ENCODE data around the gene CROCC2.

The CROCC2 gene

DNA sequence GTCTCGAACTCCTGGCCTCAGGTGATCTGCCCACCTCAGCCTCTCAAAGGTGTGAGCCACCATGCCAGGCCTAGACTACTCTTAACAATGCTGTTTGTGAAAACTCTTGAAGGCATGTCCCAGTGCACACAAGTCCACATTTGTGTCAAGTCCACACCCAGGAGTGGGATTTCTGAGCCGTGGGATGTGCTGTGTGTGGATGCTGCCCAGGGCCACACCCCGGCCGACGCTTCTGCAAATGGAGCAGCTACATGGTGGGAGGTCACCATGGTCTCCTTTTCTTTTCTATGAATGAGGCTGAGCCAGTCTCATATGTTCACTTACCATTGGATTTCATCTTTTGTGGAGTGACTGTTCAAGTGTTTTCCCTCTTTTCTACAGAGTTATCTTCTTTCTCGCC is 108.1 kb downstream of the CROCC2 start:
- DNase-seq (ENCODE audit: low read depth, low spot score), result no peak

DNA sequence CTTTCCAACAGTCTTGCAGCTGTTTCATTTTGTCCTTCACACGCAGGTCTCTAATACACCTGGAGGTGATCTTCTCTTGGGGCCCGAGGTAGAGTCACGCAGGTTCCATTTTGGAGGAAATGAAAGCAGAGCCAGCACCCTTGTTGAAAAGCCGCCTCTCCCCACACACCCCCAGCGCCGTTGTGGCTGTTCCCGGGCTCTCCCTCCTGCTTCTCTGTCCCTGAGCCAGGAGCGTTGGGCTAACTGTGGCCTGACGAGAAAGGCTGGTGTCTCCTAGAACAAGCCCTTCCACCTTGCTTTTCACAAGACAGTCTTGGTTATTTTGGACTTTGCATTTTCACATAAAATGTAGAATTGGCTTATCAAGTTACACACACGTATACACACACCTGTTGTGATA is 108.6 kb downstream of the CROCC2 start:
- DNase-seq (ENCODE audit: low read depth, low spot score), result no peak

DNA sequence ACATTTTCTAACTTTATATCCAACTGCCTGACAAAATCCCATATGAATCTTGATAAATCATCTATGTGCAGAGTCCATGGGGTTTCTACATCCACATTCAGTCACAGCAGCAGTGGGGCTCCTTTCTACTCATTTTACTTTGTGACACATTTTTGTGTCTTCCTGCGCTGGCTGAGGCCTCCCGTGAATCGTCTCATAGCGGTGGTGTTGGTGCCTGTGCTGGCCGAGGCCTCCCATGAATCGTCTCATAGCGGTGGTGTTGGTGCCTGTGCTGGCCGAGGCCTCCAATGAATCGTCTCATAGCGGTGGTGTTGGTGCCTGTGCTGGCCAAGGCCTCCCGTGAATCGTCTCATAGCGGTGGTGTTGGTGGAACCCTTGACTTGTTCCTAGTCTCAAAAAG is 109.3 kb downstream of the CROCC2 start:
- DNase-seq (ENCODE audit: low read depth, low spot score), result no peak

DNA sequence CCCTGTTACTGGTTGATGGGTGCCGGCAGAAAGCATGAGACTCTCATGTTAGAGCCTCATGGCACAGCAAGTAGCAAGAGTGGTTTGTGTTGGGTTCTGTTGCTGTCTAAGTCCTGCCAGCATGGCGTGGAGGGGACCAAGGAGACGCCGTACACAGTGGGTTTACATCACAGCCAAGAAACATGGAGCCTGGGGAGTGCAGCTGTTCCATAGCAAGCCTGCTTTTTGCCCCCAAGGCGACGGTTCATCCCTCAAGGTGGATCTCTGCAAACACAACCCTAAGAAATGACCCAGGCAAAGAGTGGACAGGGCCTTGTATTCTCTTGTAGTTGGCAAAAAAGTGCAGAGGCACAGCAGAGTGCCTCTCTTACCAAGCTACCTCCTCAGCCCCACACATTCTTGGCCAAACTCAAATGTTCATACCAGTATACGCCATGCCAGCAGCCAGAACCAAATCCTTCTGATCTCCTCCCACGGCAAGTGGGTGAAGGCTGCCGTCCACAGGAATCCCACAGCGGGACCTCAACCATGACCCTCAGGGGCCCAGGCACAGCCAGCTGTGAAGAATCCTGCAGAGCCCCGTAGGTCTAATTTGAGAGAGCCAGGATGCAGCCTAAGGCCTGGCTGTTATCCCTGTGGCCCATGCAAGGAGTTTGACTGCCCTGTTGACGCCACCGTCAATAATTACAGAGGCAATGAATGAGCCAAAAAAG is 111.2 kb downstream of the CROCC2 start:
- no peak for DNase-seq (ENCODE audit: low read depth, low spot score)

DNA sequence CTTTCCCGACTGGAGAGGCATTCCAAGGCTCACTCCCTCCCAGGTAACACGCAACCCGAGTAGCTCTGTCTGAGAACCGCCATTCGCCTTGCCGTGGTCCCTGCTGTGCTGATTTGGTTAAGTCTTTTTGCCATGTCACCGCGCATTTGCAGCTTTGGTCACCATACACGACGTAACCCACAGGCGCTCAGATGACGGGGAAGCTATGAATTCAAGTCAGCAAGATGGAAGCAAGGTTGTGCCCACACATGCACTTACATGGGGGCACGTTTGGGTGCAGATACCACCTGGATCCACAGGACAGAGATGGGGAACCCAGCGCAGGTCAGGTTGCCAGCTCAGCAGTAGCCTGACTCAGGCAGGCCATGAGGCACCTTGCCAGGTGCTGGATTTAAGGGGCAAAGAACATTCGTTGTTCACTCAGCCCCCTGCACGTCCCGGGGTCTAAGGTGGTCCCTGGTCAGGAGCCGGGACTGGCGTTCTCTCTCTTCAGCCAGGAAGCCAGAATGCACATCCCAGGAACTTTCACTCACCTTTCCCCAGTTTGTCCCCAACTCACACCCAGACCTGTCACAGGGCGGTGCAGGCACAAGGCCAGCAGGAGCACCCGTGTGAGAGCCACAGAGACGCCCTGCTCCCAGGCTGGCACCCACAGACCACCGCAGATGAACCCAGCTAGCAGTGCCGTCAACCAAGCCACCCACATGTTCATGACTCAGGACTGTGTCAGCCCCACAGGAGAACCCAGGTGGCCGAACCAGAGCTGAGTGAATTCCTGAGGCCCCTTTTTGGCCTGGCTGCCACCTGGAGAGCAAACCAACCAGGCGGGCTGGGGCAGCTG is 112.1 kb downstream of the CROCC2 start:
- no peak for DNase-seq (ENCODE audit: low read depth, low spot score)

DNA sequence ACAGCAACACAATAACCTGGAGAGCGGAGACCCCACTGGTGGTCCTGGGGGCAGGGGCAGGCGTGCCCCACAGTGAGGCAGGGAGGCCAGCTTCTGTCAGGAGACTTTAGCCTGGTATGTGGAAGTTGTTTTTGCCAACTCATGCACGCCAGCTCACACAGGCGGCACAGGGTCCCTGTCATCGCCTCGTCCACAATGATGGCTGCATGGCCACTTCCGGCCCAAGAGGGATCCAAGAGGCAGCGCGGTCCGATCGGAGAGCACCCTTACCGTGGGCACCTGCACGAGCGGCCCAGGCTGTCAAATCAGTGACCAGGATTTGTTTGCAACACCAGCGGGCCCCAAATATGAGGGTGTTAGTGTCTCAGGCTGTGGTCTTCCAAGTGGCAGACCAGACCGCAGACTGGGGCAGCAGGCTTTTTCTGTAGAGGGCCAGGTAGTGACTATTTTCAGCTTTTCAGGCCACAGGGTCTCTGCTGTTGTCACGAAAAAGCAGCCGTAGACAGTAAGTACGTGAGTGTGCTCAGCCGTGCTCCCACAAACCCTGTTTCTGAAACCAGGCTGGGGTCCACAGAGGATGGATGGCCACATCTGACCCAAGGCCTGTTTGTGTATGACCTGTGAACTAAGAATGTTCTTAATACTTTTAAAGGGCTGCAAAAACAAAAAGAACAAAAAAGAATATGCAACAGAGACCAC is 113.5 kb downstream of the CROCC2 start:
- no peak for DNase-seq (ENCODE audit: low read depth, low spot score)

DNA sequence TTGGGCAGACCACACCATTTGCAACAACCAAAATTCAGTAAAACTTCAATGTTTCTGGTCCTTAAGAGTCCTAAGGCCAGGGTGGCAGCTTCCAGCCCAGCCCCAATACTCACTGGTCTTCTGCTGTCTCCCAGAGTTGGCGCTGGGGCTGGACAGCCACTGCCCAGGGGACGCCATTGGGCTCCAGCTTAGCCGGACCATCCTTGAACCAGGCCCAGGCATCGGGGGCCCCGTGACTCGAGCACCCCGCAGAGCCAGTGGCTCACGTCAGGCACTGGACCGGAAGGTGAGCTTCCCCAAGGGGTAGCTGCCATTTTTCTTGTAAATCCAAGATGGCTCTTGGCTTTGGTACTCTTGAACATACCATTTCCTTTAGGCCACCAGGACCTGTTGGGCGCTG is 114.1 kb downstream of the CROCC2 start:
- no peak for DNase-seq (ENCODE audit: low read depth, low spot score)

DNA sequence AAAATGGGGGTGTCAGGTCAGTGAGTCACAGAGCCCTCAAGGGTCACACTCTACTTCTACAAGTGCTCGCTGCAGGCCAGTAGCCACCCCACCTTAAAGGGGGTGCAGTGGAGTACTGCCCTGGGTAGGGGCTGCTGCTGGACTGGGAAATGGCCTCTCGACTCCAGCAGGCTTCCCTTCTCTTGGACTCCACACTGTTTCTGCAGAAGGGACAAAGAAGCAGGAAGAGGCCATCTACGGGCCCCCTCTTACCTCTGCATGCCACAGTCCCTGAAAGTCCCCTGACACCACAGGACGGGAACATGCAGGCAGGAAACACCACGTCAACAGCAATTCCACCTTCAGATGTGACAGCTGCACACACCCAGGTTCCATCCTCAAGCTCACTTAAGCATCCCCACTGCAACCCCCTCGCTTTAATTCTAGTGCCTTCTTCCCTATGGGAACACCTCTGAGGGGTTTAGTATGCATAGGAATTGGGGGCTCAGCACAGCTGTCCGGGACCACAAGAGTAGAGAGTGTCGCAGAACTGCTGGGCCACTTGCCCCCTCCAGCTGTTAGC is 114.6 kb downstream of the CROCC2 start:
- DNase-seq (ENCODE audit: low read depth, low spot score), result no peak

DNA sequence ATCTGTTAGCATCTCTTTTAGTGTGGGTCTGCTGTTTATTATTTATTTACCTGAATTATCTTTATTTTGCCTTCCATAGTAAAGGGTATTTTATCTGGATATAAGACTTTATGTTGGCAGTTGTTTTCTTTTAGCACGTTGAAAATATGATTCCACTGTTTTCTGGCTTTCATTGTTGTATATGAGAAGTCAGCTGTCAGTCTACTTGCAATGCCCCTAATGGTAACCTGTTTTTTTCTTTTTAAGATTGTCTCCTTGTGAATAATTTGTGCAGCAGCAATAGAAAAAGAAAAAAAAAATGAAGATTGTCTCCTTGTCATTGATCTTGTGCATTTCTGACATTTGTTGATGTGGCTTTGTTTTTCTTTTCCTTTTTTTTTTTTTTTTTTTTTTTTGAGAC is 119.5 kb downstream of the CROCC2 start:
- no peak for DNase-seq (ENCODE audit: low read depth, low spot score)

DNA sequence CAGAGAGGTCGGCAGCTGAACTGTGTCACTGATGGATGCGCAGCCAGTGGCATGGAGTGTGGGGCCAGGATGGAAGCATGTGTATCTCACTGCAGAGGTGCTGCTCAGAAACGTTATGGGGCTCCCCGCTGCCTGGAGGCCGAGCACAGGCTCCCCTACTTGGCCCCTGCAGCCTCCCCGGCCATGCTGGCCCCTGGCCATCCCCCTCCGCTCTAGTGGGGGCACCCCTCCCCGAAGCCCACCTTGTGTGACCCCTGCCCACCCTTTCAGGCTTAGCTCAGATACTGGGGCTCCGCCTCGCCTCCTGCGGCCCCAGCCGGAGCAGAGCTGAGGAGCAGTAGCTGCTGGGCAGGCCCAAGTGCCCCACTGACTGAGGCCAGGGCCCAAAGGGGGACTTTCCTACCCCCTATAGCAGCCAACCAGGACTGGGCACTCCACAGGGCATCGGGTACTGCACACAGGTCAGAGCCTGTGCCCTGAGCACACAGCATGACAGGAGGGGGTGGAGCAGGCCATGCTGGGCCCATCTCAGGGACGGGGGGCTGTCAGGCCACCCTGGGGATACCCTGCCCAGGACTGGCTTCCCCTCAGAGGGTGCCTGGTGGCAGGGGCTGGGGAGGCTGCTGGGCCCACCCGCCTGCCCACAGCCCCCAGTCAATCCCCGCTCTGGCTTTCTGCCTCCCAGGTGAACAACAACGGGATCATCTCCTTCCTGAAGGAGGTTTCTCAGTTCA is 123.6 kb downstream of the CROCC2 start:
- no peak for DNase-seq (ENCODE audit: low read depth, low spot score)

DNA sequence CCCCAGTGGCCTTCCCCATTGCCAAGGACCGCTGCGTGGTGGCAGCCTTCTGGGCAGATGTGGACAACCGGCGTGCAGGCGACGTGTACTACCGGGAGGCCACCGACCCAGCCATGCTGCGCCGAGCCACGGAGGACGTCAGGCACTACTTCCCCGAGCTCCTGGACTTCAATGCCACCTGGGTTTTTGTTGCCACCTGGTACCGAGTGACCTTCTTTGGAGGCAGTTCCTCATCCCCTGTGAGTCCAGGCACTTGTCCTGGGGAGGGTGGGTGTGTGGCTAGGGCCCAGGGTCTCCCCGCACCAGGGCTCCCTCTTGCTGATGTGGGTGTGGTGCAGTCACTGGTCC is 124.2 kb downstream of the CROCC2 start:
- DNase-seq (ENCODE audit: low read depth, low spot score), result no peak

DNA sequence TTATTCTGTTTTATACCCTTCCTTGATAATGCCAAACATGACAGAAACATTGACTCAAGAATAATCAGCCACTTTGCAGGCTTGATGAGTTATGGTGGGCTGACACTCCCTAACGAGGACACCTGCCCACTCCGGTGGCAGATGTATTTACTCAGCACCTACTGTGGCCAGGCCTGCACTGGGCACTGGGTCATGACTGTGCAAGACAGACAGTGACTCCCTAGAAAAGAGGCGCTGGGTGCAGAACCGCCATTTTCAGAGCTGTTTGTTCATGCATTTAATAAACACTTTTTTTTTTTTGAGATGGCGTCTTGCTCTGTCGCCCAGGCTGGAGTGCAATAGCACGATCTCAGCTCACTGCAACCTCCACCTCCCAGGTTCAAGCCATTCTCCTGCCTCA is 124.7 kb downstream of the CROCC2 start:
- no peak for DNase-seq (ENCODE audit: low read depth, low spot score)

DNA sequence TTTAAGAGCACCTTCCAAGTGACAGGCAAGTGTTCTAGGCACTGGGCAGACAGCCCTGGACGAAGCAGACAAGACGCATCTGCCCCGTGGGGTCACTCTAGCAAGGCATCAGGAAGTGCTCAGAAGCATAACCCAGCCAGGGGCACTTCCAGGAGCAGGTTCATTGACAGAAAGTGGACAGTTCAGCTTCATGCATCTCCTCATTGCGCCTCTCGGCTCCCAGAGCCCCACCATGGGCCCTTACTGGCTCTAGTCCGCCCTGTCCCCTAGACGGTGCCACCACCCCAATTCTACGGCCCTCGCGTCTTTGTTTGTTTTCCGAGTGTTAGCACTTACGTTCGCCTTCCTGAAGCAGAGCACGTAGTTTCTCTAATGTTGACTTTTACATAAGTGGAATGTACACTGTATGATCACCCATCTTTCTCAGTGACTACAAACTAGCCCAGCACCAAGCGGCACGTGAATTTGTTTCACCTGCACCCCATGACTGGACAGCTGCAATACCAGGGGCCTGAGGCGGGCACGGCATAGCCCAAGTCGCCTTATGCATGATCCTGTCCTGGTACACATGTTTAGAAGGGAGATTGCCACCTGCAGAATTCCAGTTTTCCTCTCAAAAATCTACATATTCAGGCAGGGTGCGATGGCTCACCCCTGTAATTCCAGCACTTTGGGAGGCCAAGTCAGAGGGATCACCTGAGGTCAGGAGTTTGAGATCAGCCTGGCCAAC is 125.5 kb downstream of the CROCC2 start:
- no peak for DNase-seq (ENCODE audit: low read depth, low spot score)

DNA sequence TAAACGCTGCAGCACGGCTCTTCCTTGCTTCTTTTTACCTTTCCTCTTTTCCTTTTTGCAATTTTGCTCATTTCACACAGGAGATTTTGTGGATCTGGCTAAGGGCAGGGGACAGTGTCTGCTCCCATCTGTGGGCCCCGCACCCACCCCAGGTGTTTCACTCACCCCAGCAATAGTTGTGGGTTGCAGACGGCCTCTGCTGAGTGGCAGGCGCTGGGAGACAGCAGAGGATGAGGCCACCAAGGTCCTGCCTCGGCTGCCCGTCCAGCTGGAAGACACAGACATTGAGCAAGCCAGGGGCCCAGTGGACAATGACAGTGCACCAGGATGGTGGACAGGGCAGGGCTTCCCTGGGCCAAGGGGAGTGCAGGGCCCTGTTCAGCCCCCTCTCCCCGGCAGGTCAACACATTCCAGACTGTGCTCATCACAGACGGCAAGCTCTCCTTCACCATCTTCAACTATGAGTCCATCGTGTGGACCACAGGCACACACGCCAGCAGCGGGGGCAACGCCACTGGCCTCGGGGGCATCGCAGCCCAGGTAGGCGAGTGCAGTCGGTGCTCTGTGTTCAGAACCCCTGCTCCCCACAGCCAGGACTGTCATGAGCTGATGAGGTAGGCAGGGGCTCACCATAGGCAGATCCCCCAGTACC is 127.3 kb downstream of the CROCC2 start:
- DNase-seq (ENCODE audit: low read depth, low spot score), result no peak

DNA sequence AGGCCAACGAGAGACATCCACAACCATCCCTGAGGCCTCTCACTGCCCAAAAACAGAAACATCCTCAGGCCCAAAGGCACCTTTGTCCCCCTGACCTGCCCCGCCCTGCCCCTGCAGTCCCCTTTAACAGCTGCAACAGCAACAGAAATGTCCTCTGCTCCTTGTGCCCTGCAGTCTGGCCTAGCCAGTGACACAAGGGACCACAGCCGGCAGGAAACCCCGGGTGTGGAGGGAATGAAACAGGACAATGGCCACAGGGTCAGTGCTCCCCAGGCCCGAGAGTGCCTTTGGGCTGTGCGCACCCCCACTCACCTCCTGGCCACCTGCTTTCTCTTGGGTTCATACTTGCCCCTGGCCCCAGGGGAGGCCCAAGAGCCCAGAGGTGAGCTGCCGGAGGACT is 127.9 kb downstream of the CROCC2 start:
- no peak for DNase-seq (ENCODE audit: low read depth, low spot score)

DNA sequence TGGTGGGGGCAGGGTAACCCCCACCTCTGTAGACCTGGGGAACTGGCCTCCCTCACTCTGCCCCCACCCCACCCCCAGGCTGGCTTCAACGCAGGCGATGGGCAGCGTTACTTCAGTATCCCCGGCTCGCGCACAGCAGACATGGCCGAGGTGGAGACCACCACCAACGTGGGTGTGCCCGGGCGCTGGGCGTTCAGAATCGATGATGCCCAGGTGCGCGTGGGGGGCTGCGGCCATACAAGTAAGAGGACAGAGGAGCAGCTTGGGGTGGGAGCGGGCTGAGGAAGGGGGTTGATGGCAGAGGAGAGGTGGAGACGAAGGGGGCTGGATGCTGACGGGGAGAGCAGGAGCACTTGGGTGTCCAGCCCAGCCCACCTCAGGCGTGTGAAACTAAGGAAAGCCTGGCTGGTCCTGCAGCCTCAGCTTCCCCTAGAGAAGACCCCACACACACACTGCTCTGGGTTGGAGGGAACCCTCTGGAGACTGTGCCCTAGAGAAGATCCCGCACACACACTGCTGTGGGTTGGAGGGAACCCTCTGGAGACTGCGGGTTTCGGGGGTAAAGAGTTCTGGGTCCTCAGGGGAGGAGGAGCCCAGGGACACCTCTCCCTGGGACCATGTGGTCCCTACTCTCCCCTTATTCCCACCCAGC is 128.5 kb downstream of the CROCC2 start:
- no peak for DNase-seq (ENCODE audit: low read depth, low spot score)

DNA sequence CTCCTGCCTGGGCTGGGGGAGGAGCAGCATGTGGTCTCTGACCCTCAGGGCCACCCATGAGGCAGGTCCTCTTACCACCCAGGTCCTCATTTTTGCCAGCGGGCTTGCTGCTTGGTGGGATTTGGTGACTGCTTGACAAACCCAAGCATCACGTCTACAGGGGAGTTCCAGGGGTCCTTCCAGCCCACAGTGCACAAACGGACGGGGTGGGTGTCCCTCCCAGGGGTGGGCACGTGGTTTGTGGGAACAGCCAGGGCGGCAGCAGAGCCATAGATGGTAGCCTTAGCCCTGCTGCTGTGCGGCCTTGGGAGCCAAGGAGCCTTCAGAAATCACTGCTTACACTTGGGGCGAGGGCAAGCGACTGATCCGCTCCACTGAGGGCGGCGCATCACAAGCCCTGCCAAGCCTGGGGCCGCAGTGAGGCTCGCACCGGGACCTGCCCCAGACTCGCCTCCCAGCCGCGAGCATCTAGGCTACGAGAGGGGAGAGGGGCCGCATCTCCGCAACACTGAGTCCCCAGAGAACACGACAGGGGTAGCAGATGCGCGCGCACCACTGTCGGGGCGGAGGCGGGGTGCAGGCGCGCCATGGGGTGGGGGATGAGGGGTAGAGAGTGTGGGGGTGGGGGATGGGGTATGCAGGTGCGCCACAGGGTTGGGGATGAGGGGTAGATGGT is 129.1 kb downstream of the CROCC2 start:
- no peak for DNase-seq (ENCODE audit: low read depth, low spot score)

DNA sequence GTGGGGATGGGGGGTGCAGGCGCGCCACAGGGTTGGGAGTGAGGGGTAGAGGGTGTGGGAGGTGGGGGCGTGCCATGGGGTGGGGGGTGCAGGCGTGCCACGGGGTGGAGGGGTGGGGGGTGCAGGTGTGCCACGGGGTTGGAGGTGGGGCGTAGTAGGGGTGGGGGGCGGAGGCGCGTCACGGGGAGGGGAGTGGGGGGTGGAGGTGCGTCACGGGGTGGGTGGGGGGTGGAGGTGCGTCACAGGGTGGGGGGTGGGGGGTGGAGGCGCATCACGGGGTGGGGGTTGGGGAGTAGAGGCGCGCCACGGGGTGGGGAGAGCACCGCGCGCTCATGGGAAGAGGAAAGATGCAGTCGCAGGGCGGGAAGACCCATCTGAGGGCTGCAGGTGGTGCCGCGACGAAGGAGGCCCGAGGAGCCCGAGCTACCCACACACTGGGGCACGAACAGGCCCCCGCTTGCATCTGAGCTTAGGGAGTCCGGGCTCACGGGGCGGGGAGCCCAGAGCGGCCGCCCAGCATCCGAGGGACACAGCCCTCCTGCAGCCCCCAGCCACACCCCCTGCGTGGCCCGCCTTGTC is 129.8 kb downstream of the CROCC2 start:
- DNase-seq (ENCODE audit: low read depth, low spot score), result no peak

DNA sequence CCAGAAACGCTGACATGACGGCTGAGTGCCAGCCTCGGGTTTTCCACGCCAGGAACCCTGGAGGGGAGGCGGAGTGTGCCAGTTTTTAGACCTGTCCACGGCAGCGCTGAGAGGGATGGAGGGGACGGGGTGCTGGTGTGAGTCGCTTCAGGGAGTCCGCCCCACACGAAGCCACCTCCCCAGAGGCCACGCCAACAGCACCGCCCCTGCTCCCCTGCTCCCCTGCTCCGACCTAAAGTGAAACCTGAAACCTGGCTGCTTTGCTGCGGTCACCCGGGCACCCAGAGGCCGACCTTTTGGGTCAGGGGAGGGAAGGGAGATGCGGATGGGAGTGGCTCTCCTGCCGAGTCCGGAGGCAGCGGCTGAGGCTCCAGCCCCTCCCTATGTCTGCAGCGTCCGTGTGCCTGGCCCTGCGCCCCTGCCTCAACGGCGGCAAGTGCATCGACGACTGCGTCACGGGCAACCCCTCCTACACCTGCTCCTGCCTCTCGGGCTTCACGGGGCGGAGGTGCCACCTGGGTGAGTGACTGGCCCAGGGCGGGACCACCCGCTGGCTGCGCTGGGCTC is 130.3 kb downstream of the CROCC2 start:
- DNase-seq (ENCODE audit: low read depth, low spot score), result peak; percentile 31
